GM18520 (cell line): ENCODE measurements around the gene LRRC71.

Experiments used
- ATAC-seq: cut with Tn5 transposase; IDR thresholded peaks from one replicate; pipeline ENCODE4 v1.9.1; 2021; ENCODE audit not compliant: unreplicated experiment

Gene LRRC71

GRCh38 chr1:156905176-156905575, 15.3 kb upstream of the LRRC71 start:
- ATAC-seq: no peak

DNA sequence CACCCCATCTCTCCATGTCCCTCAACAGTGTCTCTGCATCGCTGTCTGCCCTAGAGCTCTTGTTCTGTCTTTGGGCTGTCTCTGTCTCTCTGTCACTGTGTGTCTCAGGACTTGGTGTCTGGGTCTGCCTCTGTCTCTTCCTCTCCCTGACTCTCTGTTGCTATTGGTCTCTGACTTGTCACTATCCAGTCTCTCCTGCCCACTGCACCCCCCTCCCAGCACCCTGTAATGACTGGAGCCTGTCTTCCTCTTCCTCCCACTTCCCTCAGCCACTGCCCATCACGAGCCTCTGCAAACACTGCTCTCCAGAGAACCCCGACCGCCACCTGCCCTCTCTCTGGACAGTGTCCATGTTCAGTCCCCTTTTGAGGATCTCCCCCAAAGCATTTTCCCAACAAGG, 14.8 kb upstream of the LRRC71 start:
- ATAC-seq: no peak

- no peak for ATAC-seq
These were observed 14.1 kb upstream of the LRRC71 start for GRCh38 chr1:156906206-156906906.

DNA sequence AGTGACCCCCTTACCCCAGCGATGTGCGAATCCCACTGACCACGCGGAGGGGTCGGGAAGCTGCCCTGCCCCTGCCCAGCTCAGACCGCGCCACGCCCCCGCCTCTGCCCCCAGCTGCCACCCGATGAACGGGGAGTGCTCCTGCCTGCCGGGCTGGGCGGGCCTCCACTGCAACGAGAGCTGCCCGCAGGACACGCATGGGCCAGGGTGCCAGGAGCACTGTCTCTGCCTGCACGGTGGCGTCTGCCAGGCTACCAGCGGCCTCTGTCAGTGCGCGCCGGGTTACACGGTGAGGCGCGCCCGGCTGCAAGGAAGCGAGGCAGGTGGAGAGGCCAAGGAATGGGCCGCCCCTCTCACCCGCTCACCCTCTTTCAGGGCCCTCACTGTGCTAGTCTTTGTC, 11.9 kb upstream of the LRRC71 start:
- no peak for ATAC-seq

GRCh38 chr1:156908955-156909354, 11.5 kb upstream of the LRRC71 start:
- no peak for ATAC-seq

GRCh38 chr1:156909671-156910070, 10.8 kb upstream of the LRRC71 start:
- ATAC-seq: no peak

GRCh38 chr1:156910309-156910782, 10.1 kb upstream of the LRRC71 start:
- ATAC-seq: no peak

- ATAC-seq: no peak
These were observed 8.7 kb upstream of the LRRC71 start for GRCh38 chr1:156911577-156912298.

DNA sequence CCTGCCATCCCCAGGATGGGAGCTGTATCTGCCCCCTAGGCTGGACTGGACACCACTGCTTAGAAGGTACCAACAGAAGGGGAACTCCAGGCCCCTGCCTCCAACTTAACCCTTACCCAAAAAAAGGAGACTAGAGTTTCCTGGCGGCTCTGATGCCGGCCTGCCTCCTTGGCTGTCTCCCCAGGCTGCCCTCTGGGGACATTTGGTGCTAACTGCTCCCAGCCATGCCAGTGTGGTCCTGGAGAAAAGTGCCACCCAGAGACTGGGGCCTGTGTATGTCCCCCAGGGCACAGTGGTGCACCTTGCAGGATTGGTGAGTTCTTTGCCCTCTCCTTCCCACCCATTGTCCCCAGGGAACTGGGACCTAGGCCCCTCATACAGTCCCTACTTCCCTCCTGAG, 8.1 kb upstream of the LRRC71 start:
- ATAC-seq: no peak

GRCh38 chr1:156912861-156913808, 7.3 kb upstream of the LRRC71 start:
- no peak for ATAC-seq

DNA sequence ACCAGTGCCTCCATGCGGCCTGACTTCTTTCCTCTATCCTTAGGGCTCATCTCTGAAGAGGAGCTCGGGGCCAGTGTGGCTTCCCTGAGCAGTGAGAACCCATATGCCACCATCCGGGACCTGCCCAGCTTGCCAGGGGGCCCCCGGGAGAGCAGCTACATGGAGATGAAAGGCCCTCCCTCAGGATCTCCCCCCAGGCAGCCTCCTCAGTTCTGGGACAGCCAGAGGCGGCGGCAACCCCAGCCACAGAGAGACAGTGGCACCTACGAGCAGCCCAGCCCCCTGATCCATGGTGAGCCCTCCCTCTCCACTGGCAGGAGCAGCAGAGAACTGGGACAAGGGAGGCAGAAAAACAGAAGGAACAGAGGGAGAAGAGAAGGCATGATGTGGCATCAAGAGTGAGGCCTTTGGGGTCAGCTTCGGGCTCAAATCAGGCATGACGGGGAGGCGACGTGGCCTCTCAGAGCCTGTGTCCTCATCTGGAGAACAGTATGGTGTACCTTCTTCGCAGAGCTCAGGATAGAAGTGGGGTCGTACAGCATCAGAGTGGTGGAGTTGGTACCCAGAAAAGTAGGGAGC, 6.5 kb upstream of the LRRC71 start:
- no peak for ATAC-seq

DNA sequence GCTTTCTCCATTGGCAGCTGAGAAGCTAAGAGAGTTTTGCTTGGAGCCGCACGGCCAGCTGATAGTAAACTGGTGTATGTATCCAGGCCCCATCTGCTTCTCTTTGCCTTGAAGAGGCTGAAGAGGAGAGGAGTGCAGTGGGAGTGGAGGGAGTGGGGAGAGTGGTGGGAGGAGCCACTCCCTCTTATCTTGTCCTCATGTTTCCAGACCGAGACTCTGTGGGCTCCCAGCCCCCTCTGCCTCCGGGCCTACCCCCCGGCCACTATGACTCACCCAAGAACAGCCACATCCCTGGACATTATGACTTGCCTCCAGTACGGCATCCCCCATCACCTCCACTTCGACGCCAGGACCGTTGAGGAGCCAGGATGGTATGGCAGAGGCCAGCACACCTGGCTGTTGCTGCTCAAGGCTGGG, 6.0 kb upstream of the LRRC71 start:
- no peak for ATAC-seq

GRCh38 chr1:156921053-156921529, 659 bp downstream of the LRRC71 start:
- ATAC-seq: no peak

GRCh38 chr1:156922986-156923669, 2.7 kb downstream of the LRRC71 start:
- no peak for ATAC-seq

DNA sequence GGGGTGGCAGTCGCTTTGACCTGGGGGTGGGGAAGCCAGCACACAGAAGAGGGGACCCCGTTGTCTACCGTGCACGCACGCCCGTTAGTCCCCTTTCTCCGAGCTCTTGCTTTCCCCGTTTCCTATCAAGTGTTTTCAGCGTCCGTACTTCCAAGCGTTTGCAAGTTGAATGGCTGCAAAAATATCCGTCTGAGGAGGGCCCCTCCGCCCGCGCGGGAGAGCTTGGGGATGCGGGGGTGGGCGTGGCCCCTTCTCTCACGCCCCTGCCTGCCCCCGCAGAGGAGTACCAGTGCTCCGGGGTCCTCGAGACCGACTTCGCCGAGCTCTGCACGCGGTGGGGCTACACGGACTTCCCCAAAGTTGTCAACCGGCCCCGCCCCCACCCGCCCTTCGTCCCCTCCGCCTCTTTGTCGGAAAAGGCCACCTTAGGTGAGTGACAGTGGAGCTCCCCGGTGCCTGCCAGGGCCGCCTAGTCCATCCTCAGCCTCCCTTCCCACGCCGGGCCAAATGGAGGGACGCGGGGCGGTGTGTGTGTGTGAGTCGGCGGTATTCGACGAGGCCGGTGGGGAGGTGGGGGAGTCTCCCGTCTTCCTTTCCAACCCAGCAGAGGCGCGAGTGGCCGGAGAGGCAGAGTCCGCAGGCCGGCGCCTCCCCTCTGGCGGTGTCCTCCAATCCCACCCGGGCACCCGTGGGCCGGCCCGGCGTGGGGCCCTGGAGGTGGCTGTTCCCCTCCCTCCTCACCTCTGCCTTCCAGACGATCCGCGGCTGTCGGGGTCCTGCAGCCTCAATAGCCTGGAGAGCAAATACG, 3.4 kb downstream of the LRRC71 start:
- ATAC-seq: no peak

- no peak for ATAC-seq
These were observed 4.2 kb downstream of the LRRC71 start for GRCh38 chr1:156924478-156925153.

DNA sequence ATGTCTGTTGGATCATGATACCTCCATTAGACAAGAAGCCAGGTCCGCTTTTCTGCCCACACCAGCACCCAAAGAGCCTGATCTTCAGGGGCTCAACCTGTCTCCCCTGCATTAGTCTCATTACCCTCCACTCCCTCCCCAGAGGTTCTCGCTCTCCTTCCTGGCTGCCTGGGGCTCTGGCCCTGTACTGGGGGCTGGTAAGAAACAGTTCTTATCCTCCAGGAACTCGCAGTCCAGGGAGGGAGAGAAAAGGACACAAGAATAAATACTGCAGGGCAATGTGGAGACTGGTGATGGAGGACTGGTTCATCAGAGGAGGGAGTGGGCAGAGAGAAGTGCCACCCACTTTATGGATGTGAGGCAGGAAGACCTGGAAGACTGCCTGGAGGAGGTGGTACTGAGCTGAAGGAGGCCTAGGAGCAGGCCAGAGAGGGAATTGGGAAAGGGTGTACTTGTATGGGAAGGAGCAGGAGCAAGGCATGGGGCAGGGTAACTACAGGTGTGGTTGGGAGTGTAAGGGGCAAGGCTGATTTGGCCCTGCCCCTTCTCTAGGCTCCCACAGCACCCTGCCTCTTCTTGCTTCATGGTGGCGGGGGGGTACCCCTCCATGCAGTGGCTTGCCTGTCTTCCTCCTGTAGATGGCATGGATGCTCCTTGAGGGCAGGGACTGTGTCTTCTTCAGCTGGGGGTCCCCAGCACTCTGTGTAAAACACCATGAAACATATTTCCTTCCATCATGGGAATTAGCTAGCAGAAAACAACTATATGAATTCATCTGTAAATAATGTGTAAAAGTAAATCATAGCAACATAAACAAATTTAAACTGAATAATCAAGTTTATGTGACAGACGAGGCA, 5.0 kb downstream of the LRRC71 start:
- ATAC-seq: no peak

DNA sequence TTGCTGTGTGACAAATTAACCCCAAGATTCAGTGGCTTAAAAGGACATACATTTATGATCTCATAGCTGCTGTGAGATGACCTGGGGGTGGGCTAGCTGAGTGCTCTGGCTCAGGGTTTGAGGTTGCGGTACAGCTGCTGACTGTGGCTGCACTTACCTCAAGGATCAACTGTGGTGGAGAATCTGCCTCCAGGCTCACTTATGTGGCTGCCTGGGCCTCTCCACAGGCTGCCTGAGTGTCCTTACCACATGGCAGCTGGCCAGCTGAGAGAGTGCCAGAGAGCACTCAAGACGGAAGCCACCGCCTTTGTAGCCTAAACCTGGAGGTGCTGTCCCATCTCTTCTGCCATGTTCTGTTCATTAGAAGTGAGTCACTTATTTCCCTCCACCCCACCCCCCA, 5.7 kb downstream of the LRRC71 start:
- no peak for ATAC-seq
